ENCODE results near the gene THSD1.
"Not testable (repeated sequence)": the region's sequence is repeated elsewhere in the genome, so short reads cannot be mapped to it uniquely, and the experiment has no call there.

The THSD1 gene

DNA sequence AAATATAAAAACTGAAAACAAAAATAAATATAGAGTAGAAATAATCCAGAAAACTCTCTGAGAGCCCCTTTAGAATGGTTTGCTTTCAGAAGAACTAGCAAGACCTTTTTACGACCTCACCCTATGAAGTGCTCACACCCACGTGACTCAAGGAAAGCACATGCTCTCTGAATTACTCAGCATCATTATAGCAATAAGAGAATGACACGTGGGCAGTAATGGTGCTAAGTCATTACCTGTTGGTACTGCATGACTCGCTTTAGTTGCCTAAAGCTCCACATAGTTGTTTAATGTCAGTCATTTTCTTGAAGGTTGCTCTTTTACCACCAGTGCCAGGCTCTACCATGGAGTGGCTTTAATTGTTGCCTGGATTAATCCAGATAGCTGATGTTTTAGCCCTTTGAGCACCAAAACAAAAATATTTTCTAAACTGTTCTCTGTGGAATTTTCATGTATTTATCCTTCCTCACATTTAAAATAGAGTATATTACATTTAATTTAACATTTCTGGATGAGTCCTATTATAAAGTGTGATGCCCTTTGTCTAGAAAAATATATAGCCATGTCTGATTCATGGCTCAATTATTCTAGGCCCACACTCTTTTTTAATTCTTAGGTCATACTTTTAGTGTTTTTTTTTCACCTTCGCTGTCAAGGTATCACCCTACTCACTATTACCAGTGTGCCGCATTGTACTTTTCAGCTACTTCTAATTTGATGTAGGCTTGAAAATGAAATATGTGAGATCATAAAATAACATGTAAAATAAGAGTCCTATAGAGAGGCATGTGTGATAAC, 56.8 kb downstream of the THSD1 start:
- DNase-seq: no peak

DNA sequence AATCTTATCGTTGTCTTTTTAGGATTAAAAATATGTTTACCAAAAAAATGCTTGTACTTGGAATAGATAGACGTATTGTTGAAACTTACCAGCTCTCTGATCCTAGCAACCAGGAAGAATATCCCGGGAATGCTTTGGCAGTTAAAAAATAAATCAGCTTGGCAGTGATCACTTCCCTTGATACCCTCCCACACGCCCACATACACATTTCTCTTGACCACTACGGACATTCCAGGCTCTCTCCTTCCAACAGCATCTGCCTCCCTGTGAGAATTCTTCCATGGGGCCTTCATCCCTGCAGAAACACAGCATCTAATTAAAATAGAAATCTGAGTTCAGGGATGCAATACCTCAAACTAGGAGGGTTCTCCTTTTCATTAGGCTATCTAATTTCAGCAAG, 57.9 kb downstream of the THSD1 start:
- no peak for DNase-seq

- no peak for DNase-seq
Measured at GRCh38 chr13:52345631-52346251, 60.2 kb downstream of the THSD1 start.

DNA sequence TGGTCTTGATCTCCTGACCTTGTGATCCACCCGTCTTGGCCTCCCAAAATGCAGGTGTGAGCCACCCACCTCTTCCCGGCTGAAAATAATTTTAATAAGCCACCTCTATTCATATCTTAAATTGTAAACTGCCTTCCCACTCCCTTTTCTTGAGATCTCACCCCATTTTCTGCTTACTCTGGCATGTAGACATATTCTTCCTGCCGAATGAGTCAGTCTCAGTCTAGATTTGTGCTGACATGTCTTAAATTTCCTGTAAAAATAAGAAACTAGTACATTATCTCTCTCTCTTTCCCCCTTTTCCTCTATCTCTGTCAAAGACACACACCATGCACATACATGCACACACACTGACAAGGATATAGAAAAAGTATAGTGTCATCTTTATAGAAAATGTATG, 60.9 kb downstream of the THSD1 start:
- DNase-seq: no peak

DNA sequence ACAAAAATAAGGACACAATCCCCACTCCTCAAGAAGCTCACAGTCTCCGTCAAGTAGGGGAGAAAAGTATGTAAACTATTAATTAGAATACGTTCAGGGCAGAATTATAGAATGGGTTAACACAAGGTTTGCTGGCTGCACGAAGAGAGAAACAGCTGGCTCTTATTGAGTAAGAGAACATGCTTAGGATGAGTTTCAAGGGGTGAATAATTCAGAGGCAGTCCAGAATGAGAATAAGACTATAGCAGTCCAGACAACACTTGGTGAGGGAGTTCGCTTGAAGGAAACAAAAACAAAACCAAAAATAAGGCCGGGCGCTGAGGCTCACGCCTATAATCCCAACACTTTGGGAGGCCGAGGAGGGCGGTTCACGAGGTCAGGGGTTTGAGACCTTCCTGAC, 61.9 kb downstream of the THSD1 start:
- DNase-seq: no peak

DNA sequence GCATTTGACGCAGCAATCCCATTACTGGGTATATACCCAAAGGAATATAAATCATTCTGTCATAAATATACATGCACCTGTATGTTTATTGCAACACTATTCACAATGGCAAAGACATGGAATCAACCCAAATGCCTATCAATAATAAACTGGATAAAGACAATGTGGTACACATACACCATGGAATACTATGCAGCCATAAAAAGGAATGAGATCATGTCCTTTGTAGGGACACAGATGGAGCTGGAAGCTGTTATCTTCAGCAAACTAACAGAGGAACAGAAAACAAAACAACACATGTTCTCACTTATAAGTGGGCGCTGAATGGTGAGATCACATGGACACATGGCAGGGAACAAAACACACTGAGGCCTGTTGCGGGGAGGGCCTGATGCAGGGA, 63.8 kb downstream of the THSD1 start:
- DNase-seq: not testable (repeated sequence)

DNA sequence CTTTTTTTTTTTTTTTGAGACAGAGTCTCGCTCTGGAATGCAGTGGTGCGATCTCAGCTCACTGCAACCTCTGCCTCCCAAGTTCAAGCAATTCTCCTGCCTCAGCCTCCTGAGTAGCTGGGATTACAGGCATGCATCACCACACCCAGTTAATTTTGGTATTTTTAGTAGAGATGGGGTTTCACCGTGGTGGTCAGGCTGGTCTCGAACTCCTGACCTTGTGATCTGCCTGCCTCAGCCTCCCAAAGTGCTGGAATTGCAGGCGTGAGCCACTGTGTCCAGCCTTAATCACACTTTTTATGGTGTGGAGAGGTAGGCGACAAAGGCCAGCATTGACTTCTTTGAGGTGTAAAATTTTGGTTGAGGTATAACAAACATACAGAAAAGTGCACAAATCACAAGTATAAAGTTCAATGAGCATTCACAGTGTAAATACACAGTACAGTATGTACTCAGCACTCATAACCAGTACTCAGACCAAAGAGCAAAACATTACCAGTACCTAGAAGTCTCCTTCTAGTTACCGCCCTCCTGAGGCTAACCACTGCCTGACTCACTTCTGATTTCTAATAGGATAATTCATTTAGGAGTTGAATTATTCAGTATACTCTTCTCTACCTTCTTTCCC, 68.0 kb downstream of the THSD1 start:
- not testable (repeated sequence) for DNase-seq

DNA sequence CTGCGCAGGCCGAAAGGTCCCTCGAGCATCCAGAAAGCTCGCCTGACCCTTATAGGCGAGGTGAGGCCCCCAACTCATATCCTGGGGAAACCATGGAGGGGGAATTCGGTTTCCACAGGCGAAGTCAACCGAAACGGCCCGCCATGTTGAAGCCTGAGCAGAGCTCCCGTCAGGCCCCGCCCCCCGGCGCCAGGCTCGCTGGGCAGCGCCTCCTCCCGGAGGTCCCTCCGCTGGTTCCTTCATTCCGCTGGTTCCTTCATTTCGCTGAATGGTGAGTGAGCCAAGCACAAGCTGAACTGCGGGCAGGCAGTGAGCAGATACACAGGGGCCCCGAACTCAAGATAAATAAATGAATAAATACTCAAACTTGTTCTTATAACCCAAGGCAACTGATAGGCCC, 71.9 kb downstream of the THSD1 start:
- not testable (repeated sequence) for DNase-seq

- DNase-seq: not testable (repeated sequence)
Measured at GRCh38 chr13:52331844-52332243, 74.1 kb downstream of the THSD1 start.
